Measurements from ENCODE around the gene KLHDC7B. TPM values are rescaled to one million over a fixed set of nuclear protein-coding genes. Genes with fewer than 3 reads are reported as not detected.

Gene KLHDC7B
- total and polyA plus RNA-seq, 12 donors = 0.06 to 0.69 (median 0.19) TPM; not detected in 2

DNA sequence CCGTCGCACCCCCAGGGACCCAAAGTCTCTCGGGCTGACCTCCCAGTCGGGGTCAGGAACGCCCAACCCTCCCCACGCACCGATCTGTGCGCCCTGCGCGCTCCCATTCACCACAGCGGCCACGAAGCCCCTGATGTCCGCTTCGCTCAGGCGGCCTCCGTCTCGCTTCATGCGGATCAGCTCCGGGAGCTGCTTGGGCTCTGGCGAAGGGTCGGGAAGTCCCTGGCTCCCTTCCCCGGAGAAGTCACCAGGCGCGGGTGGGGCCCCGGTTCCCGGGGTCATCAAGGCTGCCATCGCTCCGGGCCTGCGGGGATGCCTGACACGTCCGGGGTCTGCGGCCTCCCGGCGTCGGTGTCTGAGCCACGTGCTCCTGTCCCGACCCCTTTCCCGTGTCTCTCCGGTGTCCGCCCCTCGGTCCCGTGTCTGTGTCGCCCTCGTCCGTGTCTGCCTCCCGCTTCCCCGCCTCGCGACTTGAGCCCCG, 16.2 kb upstream of the KLHDC7B start:
- TF ChIP-seq, protein P1, sequence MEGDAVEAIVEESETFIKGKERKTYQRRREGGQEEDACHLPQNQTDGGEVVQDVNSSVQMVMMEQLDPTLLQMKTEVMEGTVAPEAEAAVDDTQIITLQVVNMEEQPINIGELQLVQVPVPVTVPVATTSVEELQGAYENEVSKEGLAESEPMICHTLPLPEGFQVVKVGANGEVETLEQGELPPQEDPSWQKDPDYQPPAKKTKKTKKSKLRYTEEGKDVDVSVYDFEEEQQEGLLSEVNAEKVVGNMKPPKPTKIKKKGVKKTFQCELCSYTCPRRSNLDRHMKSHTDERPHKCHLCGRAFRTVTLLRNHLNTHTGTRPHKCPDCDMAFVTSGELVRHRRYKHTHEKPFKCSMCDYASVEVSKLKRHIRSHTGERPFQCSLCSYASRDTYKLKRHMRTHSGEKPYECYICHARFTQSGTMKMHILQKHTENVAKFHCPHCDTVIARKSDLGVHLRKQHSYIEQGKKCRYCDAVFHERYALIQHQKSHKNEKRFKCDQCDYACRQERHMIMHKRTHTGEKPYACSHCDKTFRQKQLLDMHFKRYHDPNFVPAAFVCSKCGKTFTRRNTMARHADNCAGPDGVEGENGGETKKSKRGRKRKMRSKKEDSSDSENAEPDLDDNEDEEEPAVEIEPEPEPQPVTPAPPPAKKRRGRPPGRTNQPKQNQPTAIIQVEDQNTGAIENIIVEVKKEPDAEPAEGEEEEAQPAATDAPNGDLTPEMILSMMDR (IDR thresholded peaks at IDR 0.05) = no peak
- no peak for TF ChIP-seq POLR2A (IDR thresholded peaks at IDR 0.05)
- H3K27ac ChIP-seq = peak overlapping the region in 4 of 5 donors; percentile 77 to 95 (median 84)
- no peaks in the 10 kb centered on the region for H3K36me3 ChIP-seq (replicated peaks in 1 of 2)
- DNase-seq = peak in 5 of 7 donors; percentile 43 to 75 (median 50)
- 10 to 14% (median 11%) methylated on average over 2 to 50 of the region's 50 CpGs; no CpG with 5 or more reads in 1 of the 4 donors for WGBS, 4 donors
- intact Hi-C loops (cut with DNase I) = no loop called here
- H3K4me1 ChIP-seq (replicated peaks in 1 of 2) = peaks cover 32 to 36% of the 10 kb centered on the region in 2 donors
- H3K9me3 ChIP-seq (replicated peaks in 1 of 3) = no peaks in the 10 kb centered on the region
- no peaks in the 10 kb centered on the region for H3K27me3 ChIP-seq
- H3K4me3 ChIP-seq = peak overlapping the region in 2 of 4 donors; percentile 17 to 69

DNA sequence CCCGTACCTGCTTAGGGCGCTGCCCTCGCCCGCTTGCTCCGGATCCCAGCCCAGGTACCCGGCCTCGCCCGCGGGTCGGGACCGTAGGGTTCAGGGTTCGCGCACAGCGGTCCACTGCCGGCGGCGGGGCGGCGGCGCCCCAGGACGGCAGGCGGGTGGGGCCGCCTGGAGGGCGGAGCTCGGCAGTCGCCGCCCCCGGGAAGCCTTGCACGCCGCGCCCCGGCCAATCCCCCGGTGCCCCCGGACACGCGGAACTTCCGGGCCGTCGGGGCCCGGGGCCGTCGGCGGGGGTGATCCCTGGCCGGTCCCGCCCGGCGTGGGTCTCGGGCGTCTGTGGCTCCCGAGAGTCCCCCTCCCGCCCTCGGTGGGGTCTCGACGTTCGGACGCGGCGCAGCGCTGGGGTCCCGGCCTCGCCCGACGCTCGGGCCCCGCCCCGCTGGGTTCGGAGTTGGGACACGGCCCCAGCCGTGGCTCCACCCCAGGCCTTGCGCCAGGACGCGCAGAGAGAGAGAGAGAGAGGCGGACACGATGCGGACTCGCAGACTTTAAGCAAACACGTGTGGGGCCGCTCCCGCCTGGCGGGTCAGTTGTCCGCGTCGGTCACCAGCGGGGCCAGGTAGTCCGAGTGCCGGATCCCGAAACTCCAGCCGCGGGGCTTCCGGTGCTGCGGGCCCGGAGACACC, 15.7 kb upstream of the KLHDC7B start, which contains the start of gene TYMP:
TYMP (minus strand) TSS at position 116 of the 683 bp plus-strand sequence. CDS start 303 bp downstream, outside the sequence.
- 1% methylated on average over 23 to 92 of the region's 92 CpGs; no CpG with 5 or more reads in 1 of the 4 donors for WGBS, 4 donors
- no peaks in the 10 kb centered on the region for H3K27me3 ChIP-seq

DNA sequence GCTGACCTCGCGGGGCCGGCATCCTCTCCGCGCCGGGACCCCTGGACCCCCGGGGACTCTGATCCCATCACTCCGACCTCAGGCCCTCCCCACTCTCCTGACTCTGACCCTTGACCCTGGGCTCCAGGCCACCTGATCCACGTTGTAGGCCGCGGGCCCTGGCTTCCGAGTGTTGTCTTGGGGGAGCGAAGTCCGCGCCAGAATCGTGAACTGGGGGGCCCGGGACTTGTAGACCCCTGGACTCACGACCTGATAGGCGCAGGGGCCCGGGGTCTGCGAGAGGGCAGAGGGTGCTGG, 15.2 kb upstream of the KLHDC7B start:
- no peak for TF ChIP-seq POLR2A (IDR thresholded peaks at IDR 0.05)
- TF ChIP-seq, protein P1 (IDR thresholded peaks at IDR 0.05) = no peak
- no peak for DNase-seq
- H3K4me1 ChIP-seq (replicated peaks in 1 of 2) = peaks cover 26 to 31% of the 10 kb centered on the region in 2 donors
- WGBS, 4 donors = 1 to 4% (median 2%) methylated on average over 8 to 21 of the region's 21 CpGs
- peak overlapping the region in 2 of 4 donors; percentile 17 to 69 for H3K4me3 ChIP-seq
- intact Hi-C loops (cut with DNase I) = no loop called here
- no peaks in the 10 kb centered on the region for H3K36me3 ChIP-seq (replicated peaks in 1 of 2)
- H3K27ac ChIP-seq = peak overlapping the region; percentile 77 to 95 (median 78)
- no peaks in the 10 kb centered on the region for H3K27me3 ChIP-seq
- no peaks in the 10 kb centered on the region for H3K9me3 ChIP-seq (replicated peaks in 1 of 3)

More for the DNA sequence above, 15.7 kb upstream of the KLHDC7B start, which contains the start of gene TYMP:
- no peaks in the 10 kb centered on the region for H3K36me3 ChIP-seq (replicated peaks in 1 of 2)
- H3K9me3 ChIP-seq (replicated peaks in 1 of 3) = no peaks in the 10 kb centered on the region
- H3K4me1 ChIP-seq (replicated peaks in 1 of 2) = peaks cover 27 to 31% of the 10 kb centered on the region in 2 donors
- peak; percentile 17 to 36 for TF ChIP-seq POLR2A (IDR thresholded peaks at IDR 0.05)
- TF ChIP-seq, protein P1 (IDR thresholded peaks at IDR 0.05) = no peak
- peak; percentile 71 to 87 (median 81) for DNase-seq
- H3K4me3 ChIP-seq = peak within 1 kb of the TSS in 2 of 4 donors; percentile 17 to 69
- intact Hi-C loops (cut with DNase I) = no loop called here
- peak within 1 kb of the TSS; percentile 77 to 95 (median 78) for H3K27ac ChIP-seq

DNA sequence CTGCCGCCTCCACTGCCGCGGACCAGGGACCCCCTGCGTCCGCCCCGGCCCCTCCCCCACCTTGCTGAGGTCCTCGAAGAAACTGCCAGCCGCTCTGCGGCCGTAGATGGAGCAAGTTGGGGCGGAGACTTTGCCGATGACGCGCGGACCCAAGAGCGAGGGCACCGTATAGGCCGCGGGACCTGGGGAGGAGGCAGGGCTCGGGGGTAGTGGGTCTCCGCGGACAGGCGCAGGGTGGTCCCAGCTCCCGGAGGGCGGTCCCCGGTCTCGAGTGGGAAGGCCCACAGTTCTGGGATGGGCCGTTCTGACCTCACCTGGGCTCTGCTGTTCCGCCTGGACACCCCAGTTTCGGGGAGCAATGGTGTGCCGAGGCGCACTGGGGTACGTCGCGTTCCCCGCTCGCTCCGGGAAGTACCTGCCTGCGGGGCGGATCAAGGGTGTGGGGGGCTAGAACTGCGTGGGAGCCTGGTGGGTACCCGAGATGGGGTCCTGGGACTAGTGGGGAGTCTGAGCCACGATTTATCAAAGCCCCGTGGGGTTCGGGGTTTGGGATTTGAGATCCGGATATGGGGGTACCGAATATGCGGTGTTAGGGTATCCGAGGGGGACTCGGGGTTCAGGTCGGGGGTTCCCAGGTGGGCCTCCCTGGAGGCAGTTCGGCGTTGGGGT, 14.7 kb upstream of the KLHDC7B start:
- intact Hi-C loops (cut with DNase I) = no loop called here
- peaks cover 25 to 31% of the 10 kb centered on the region in 2 donors for H3K4me1 ChIP-seq (replicated peaks in 1 of 2)
- H3K27ac ChIP-seq = peak overlapping the region; percentile 77 to 95 (median 89)
- WGBS, 4 donors = 4 to 5% (median 5%) methylated on average over 37 to 53 of the region's 53 CpGs
- peak; percentile 78 to 90 (median 86) for DNase-seq
- H3K27me3 ChIP-seq = no peaks in the 10 kb centered on the region
- peak overlapping the region in 3 of 4 donors; percentile 28 to 69 (median 33) for H3K4me3 ChIP-seq
- H3K9me3 ChIP-seq (replicated peaks in 1 of 3) = no peaks in the 10 kb centered on the region
- TF ChIP-seq POLR2A (IDR thresholded peaks at IDR 0.05) = peak; percentile 35 to 72
- TF ChIP-seq, protein P1 (IDR thresholded peaks at IDR 0.05) = no peak
- H3K36me3 ChIP-seq (replicated peaks in 1 of 2) = no peaks in the 10 kb centered on the region

All from adrenal gland (tissue), 12 donors.